ENCODE data around the gene SCO1.

GRCh38 chr17:10729334-10730193 lies 32.2 kb upstream of the SCO1 start, which contains the start of gene TMEM220:
- TF ChIP-seq POLR2AphosphoS5 (IDR thresholded peaks at IDR 0.05; ENCODE audit: low read depth, low read length) = no peak
- no peak for TF ChIP-seq POLR2A (IDR thresholded peaks at IDR 0.05; ENCODE audit: low read depth, low read length)
